Smooth muscle cell of the coronary artery (primary cell): Measurements from ENCODE around the gene C11orf54. TPM values are rescaled to one million over a fixed set of nuclear protein-coding genes. Genes with fewer than 3 reads are reported as not detected.

Experiments used
- total RNA-seq: library from RNA; depleted of rRNA; stranded (reverse); fragments of >200 nt; gene quantifications from 2 replicates; pipeline ENCODE4 v1.2.3, GENCODE V29; 2014; ENCODE audit warnings: low replicate concordance

C11orf54 gene
- 4.0 and 10.1 TPM in 2 replicates for total RNA-seq

GRCh38 chr11:93741094-93741881 lies at the start of gene C11orf54, which contains the start of gene TAF1D:
TSS of gene C11orf54 (plus strand) at chr11:93741672. CDS start at chr11:93747394, 5,722 bp downstream.
TSS of gene TAF1D (minus strand) at chr11:93741495. CDS start at chr11:93739304, 2,191 bp downstream.

GRCh38 chr11:93784145-93784934 lies 42.9 kb downstream of the C11orf54 start, which contains the start of gene MED17:
TSS of gene MED17 (plus strand) at chr11:93784282. CDS start at chr11:93784514, 232 bp downstream.

Other genes with a start within 250 kb of the C11orf54 start
- 7.3 and 15.0 TPM in 2 replicates for gene SMCO4, start 198.3 kb upstream of the C11orf54 start, total RNA-seq
- gene CEP295, start 80.0 kb upstream of the C11orf54 start, total RNA-seq, result 5.7 and 9.8 TPM in 2 replicates
- 53.6 and 147 TPM in 2 replicates for gene TAF1D, start 177 bp upstream of the C11orf54 start, total RNA-seq
- gene MED17, start 42.6 kb downstream of the C11orf54 start, total RNA-seq, result 17.5 and 18.7 TPM in 2 replicates
- gene VSTM5, start 108.9 kb downstream of the C11orf54 start, total RNA-seq, result under 0.01 TPM in 1 of 2 replicates, not detected in the other